ENCODE results near the gene KCNMA1. TPM values are rescaled to one million over a fixed set of nuclear protein-coding genes. Genes with fewer than 3 reads are reported as not detected.
A peak's percentile ranks its signal among the peaks of the same experiment; 100 is the strongest.

The KCNMA1 gene
- total RNA-seq, 1 experiment from 2014 or later, result not detected

DNA sequence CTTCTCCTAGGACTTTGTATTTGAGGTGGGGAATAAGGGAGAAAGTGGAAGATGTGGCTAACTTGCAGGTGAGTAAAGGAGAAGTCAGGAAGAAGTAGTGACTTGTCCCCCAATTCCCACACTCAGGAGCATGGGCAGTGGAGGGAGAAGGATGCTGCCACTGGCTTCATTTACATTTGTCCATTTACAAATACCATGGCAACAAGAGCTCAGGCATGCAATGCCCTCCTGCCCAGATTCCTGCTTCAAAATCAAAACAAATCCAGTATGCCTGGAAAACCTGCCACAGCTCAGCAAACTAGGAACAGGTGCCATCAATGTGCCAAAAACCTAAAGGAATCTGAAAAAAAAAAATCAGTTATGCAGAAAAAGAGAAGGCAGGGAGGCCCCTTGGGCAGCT is 139.9 kb downstream of the KCNMA1 start:
- DNase-seq (ENCODE audit: low read depth, low spot score), result no peak
- in situ Hi-C loops (cut with HindIII; ENCODE audit: low pct_unique_long_range_greater_than_20kb, low sequenced_read_pairs), result no loop called here

GRCh38 chr10:77496941-77497420 is 140.6 kb downstream of the KCNMA1 start:
- no peak for DNase-seq (ENCODE audit: low read depth, low spot score)
- in situ Hi-C loops (cut with HindIII; ENCODE audit: low pct_unique_long_range_greater_than_20kb, low sequenced_read_pairs), result no loop called here

DNA sequence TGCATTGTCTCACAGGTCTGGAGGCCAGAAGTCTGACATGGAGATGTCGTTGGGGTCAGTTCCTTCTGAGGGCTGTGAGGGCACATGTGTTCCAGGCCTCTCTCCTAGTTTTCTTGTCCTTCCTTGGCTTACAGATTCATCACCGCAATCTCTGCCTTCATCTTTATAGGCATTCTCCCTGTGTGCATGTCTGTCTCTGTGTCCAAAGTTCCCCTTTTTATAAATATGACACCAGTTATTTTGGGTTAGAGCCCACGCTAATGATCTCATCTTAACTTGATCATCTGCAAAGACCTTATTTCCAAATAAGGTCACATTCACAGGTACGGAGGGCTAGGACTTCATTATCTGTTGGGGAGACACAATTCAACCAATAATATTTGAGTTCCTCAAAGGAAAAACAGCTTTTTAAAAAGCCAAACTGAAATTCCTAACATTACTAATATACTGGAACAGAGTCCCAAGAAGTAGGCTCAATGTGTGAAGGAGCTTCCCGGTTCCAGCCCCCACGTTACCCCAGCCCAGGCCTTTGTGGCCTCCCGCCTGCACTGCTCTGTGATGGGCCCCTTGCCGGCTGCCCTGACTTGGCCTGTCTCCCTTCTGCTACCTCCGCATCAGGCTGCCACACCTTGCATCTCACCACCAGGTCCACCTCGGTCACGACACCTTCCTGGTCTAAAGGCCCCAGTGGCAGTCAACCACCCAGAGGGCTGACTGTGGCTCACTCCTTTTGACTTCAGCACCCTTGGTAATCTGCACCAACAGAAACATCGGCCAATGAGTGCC is 142.7 kb downstream of the KCNMA1 start:
- in situ Hi-C loops (cut with HindIII; ENCODE audit: low pct_unique_long_range_greater_than_20kb, low sequenced_read_pairs), result no loop called here
- DNase-seq (ENCODE audit: low read depth, low spot score), result no peak

DNA sequence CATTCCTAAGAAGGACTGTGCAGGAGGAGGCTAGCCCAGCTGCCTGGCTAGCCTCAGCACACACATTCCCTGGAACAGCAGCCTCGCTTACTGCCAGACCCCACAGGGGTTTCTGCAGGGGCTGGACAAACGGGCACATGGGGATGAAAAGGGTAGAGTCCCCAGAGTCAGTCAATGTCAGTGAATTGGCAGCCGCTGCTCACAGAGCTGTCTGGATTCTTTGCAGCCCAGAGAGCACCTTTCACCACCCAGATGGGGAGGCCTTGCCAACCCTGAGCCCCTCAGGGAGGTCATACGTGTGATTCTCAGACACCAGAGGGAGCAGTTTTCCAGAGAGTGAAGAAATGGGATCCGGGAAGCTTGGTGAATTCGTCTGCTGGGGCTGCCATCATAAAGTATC is 143.3 kb downstream of the KCNMA1 start:
- peak; percentile 56 for DNase-seq (ENCODE audit: low read depth, low spot score)
- in situ Hi-C loops (cut with HindIII; ENCODE audit: low pct_unique_long_range_greater_than_20kb, low sequenced_read_pairs), result no loop called here

GRCh38 chr10:77493851-77494261 is 143.8 kb downstream of the KCNMA1 start:
- in situ Hi-C loops (cut with HindIII; ENCODE audit: low pct_unique_long_range_greater_than_20kb, low sequenced_read_pairs), result no loop called here
- no peak for DNase-seq (ENCODE audit: low read depth, low spot score)

GRCh38 chr10:77493239-77493806 is 144.3 kb downstream of the KCNMA1 start:
- no peak for DNase-seq (ENCODE audit: low read depth, low spot score)
- in situ Hi-C loops (cut with HindIII; ENCODE audit: low pct_unique_long_range_greater_than_20kb, low sequenced_read_pairs), result no loop called here

GRCh38 chr10:77492368-77492994 is 145.1 kb downstream of the KCNMA1 start:
- DNase-seq (ENCODE audit: low read depth, low spot score), result no peak
- in situ Hi-C loops (cut with HindIII; ENCODE audit: low pct_unique_long_range_greater_than_20kb, low sequenced_read_pairs), result no loop called here

- no peak for DNase-seq (ENCODE audit: low read depth, low spot score)
- in situ Hi-C loops (cut with HindIII; ENCODE audit: low pct_unique_long_range_greater_than_20kb, low sequenced_read_pairs), result no loop called here
These were observed 146.9 kb downstream of the KCNMA1 start for GRCh38 chr10:77490534-77491314.

DNA sequence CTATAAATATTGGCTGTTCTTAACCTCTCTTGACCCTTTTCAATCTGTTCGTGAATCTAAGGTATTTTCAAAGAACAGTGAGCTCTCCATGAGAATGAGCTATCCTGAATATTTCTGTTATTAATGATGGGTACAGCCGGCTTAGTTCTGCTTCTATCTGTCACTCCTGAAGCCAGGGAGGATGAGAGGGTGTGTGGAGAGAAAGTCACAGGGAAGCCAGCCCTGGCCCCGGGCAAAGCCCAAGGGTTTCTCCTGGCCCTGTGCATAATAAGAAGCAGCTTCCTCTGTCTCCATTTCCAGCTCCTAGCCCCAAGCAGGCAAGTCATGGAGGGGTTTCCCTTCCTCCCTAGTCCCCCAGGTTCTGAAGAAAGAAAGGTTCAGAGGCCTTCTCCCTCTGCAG is 151.1 kb downstream of the KCNMA1 start:
- in situ Hi-C loops (cut with HindIII; ENCODE audit: low pct_unique_long_range_greater_than_20kb, low sequenced_read_pairs), result no loop called here
- no peak for DNase-seq (ENCODE audit: low read depth, low spot score)

DNA sequence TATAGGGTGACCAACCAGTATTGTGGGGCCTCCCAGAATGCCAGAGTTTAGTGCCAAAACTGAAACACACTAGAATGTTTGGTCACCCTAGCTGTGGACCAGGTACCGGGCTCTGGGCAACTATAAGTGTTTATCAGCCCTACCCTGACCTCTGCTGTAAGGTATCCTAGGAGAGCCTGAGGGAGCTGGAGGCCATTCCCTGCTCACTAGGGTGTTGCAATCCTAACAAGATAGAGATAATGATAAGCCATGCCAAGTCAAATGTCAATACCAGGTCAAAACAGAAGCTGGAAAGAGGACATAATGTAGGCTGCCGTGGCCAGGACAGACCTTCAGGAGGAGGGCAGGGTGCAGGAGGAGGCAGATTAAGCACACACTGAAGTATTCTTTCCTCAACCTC is 151.8 kb downstream of the KCNMA1 start:
- in situ Hi-C loops (cut with HindIII; ENCODE audit: low pct_unique_long_range_greater_than_20kb, low sequenced_read_pairs), result no loop called here
- DNase-seq (ENCODE audit: low read depth, low spot score), result no peak

- in situ Hi-C loops (cut with HindIII; ENCODE audit: low pct_unique_long_range_greater_than_20kb, low sequenced_read_pairs), result no loop called here
- no peak for DNase-seq (ENCODE audit: low read depth, low spot score)
These were observed 155.5 kb downstream of the KCNMA1 start for GRCh38 chr10:77482072-77482471.

DNA sequence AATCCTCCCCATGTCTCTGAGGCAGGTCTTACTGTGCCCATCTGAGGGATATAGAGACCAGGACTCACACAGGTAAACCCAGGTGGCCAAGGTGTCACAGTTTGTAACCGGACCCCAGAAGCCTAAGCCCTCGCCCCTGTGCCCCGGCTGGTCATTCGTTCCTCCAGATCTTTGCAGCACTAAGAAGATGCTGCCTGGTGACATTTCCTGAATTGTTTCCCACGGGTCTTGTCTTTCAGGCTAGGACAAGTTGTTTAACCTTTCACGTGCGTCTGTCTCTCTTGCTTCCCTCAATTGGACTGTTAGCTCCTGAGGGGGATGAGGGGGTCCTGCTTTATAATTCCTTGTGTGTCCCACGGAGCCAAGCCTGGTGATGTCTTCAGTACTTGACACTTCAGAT is 158.0 kb downstream of the KCNMA1 start:
- no peak for DNase-seq (ENCODE audit: low read depth, low spot score)
- in situ Hi-C loops (cut with HindIII; ENCODE audit: low pct_unique_long_range_greater_than_20kb, low sequenced_read_pairs), result no loop called here

- in situ Hi-C loops (cut with HindIII; ENCODE audit: low pct_unique_long_range_greater_than_20kb, low sequenced_read_pairs), result no loop called here
- DNase-seq (ENCODE audit: low read depth, low spot score), result no peak
These were observed 158.6 kb downstream of the KCNMA1 start for GRCh38 chr10:77478962-77479359.

- in situ Hi-C loops (cut with HindIII; ENCODE audit: low pct_unique_long_range_greater_than_20kb, low sequenced_read_pairs), result no loop called here
- DNase-seq (ENCODE audit: low read depth, low spot score), result no peak
These were observed 159.2 kb downstream of the KCNMA1 start for GRCh38 chr10:77478247-77478961.

DNA sequence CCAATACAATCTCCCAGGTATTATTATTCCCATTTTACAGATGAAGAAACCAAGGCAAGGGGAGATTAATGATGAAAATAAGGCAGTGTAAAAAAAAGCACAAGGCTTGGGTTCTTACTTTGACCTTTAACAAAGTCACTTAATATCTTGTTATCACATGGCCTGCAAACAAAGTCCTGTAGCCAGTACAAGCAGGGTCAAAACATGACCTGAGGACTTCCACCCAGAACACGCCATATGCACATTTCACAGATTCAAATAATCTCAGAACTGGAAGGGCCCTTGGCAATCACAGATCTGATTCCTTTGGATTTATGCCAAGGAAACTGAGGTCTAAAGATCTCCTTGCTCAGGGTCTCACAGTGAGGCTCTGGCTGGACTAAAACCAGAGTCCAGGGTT is 162.1 kb downstream of the KCNMA1 start:
- in situ Hi-C loops (cut with HindIII; ENCODE audit: low pct_unique_long_range_greater_than_20kb, low sequenced_read_pairs), result no loop called here
- DNase-seq (ENCODE audit: low read depth, low spot score), result no peak

GRCh38 chr10:77474939-77475338 is 162.7 kb downstream of the KCNMA1 start:
- in situ Hi-C loops (cut with HindIII; ENCODE audit: low pct_unique_long_range_greater_than_20kb, low sequenced_read_pairs), result no loop called here
- no peak for DNase-seq (ENCODE audit: low read depth, low spot score)

DNA sequence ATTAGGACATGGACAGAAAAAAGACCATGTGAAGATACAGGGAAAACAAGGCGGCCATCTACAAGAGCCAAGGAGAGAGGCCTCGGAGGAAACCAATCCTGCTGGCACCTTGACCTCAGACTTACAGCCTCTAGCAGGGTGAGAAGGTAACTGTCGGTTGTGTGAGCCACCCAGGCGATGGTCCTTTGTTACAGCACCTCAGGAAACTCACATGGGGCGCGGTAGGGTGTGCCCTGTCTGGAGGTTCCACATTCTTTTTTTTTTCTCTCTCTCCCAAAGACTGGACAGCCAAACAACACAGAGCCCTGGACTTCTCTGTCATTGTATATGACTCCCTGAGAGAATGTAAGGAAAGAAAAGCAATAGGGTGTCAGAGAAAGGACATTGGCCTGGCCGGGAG is 163.2 kb downstream of the KCNMA1 start:
- no peak for DNase-seq (ENCODE audit: low read depth, low spot score)
- in situ Hi-C loops (cut with HindIII; ENCODE audit: low pct_unique_long_range_greater_than_20kb, low sequenced_read_pairs), result no loop called here

DNA sequence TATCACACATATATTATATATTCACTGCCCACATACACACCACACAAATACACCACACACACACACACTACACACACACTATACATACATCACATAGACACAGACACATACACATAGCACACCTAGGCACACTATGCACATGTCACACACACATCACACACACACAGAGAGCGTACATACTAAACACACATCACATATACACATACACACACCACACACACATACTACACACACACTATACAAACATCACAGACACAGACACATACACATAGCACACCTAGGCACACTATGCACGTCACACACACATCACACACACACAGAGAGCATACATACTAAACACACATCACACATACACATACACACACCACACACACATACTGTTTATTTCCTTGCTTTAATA is 165.5 kb downstream of the KCNMA1 start:
- in situ Hi-C loops (cut with HindIII; ENCODE audit: low pct_unique_long_range_greater_than_20kb, low sequenced_read_pairs), result no loop called here
- DNase-seq (ENCODE audit: low read depth, low spot score), result no peak
